ENCODE measurements around the gene ZNF384. TPM values are rescaled to one million over a fixed set of nuclear protein-coding genes. Genes with fewer than 3 reads are reported as not detected.

ZNF384 gene
- total RNA-seq, 1 donor from 2014 or later: 50.6 TPM

GRCh38 chr12:6626654-6627283 lies 62.4 kb downstream of the ZNF384 start:
- H3K4me2 ChIP-seq (ENCODE audit: low read length): no peak overlapping the region
- H3K9me3 ChIP-seq (ENCODE audit: insufficient read depth, low read depth, low read length): no peaks in the 10 kb centered on the region
- no peaks in the 10 kb centered on the region for H3K79me2 ChIP-seq (ENCODE audit: insufficient read depth, low read length)
- H3K9me3 Mint-ChIP-seq (ENCODE audit: unreplicated experiment): no peaks in the 10 kb centered on the region
- no peaks in the 10 kb centered on the region for H3K36me3 Mint-ChIP-seq (ENCODE audit: low read depth, unreplicated experiment)
- no peak overlapping the region for H3K4me3 ChIP-seq (ENCODE audit: insufficient read depth, low read depth, low read length)
- no peak for DNase-seq (ENCODE audit: low read depth)
- H3K27me3 ChIP-seq (ENCODE audit: insufficient read depth, low read length): no peaks in the 10 kb centered on the region
- no peaks in the 10 kb centered on the region for H4K20me1 ChIP-seq (ENCODE audit: insufficient read depth, low read length)
- TF ChIP-seq EZH2 (IDR thresholded peaks at IDR 0.05; ENCODE audit: insufficient read depth, low read length) (no peak), CTCF (IDR thresholded peaks at IDR 0.05; ENCODE audit: insufficient read depth, low read depth, low read length) (no peak)
- no peak overlapping the region for H3K27ac ChIP-seq (ENCODE audit: low read depth, low read length)
- H3K36me3 ChIP-seq (ENCODE audit: insufficient read depth, low read length): no peaks in the 10 kb centered on the region
- H3K4me3 Mint-ChIP-seq (ENCODE audit: unreplicated experiment): no peak overlapping the region
- no peaks in the 10 kb centered on the region for H3K27me3 Mint-ChIP-seq (ENCODE audit: low read depth, unreplicated experiment)
- no peak overlapping the region for H3K27ac Mint-ChIP-seq (ENCODE audit: unreplicated experiment)
- H3K4me1 Mint-ChIP-seq (ENCODE audit: low read depth, unreplicated experiment): no peaks in the 10 kb centered on the region
- no peak overlapping the region for H3K9ac ChIP-seq (ENCODE audit: low read length)
- FAIRE-seq: no peak
- no peaks in the 10 kb centered on the region for H3K4me1 ChIP-seq (ENCODE audit: insufficient read depth, low read length)
- H2AFZ ChIP-seq (ENCODE audit: low read depth, low read length): no peak overlapping the region

DNA sequence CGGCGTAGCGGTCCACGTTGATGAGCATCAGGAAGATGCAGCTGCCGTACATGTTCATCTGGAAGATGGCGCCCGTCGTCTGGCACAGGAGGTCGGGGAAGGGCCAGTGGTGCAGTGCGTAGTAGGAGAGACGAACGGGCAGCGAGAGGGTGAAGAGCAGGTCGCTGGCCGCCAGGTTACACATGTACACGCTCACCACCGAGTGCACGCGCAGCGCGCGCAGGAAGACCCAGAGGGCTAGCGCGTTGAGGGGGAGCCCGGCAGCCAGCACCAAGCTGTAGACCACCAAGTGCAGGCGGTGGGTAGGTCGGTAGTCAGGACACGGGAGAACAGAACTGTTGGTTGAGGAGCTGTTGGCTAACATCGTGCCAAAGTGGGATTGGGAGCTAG lies 68.3 kb downstream of the ZNF384 start:
- Mint-ChIP-seq H3K4me3 (ENCODE audit: unreplicated experiment) (peak overlapping the region; percentile 5), H3K36me3 (ENCODE audit: low read depth, unreplicated experiment) (no peaks in the 10 kb centered on the region), H3K9me3 (ENCODE audit: unreplicated experiment) (no peaks in the 10 kb centered on the region), H3K27me3 (ENCODE audit: low read depth, unreplicated experiment) (peaks cover 10% of the 10 kb centered on the region), H3K27ac (ENCODE audit: unreplicated experiment) (no peak overlapping the region), H3K4me1 (ENCODE audit: low read depth, unreplicated experiment) (peaks cover 1% of the 10 kb centered on the region)
- no peaks in the 10 kb centered on the region for H3K79me2 ChIP-seq (ENCODE audit: insufficient read depth, low read length)
- DNase-seq (ENCODE audit: low read depth) (no peak), FAIRE-seq (no peak)
- H3K9me3 ChIP-seq (ENCODE audit: insufficient read depth, low read depth, low read length): no peaks in the 10 kb centered on the region
- peak overlapping the region; percentile 96 for H2AFZ ChIP-seq (ENCODE audit: low read depth, low read length)
- H3K9ac ChIP-seq (ENCODE audit: low read length): no peak overlapping the region
- H3K27ac ChIP-seq (ENCODE audit: low read depth, low read length): no peak overlapping the region
- peak; percentile 15 for TF ChIP-seq EZH2 (IDR thresholded peaks at IDR 0.05; ENCODE audit: insufficient read depth, low read length)
- TF ChIP-seq CTCF (IDR thresholded peaks at IDR 0.05; ENCODE audit: insufficient read depth, low read depth, low read length): no peak
- no peaks in the 10 kb centered on the region for H4K20me1 ChIP-seq (ENCODE audit: insufficient read depth, low read length)
- peak overlapping the region; percentile 71 for H3K4me2 ChIP-seq (ENCODE audit: low read length)
- H3K36me3 ChIP-seq (ENCODE audit: insufficient read depth, low read length): no peaks in the 10 kb centered on the region
- H3K4me1 ChIP-seq (ENCODE audit: insufficient read depth, low read length): no peaks in the 10 kb centered on the region
- no peak overlapping the region for H3K4me3 ChIP-seq (ENCODE audit: insufficient read depth, low read depth, low read length)
- no peaks in the 10 kb centered on the region for H3K27me3 ChIP-seq (ENCODE audit: insufficient read depth, low read length)

DNA sequence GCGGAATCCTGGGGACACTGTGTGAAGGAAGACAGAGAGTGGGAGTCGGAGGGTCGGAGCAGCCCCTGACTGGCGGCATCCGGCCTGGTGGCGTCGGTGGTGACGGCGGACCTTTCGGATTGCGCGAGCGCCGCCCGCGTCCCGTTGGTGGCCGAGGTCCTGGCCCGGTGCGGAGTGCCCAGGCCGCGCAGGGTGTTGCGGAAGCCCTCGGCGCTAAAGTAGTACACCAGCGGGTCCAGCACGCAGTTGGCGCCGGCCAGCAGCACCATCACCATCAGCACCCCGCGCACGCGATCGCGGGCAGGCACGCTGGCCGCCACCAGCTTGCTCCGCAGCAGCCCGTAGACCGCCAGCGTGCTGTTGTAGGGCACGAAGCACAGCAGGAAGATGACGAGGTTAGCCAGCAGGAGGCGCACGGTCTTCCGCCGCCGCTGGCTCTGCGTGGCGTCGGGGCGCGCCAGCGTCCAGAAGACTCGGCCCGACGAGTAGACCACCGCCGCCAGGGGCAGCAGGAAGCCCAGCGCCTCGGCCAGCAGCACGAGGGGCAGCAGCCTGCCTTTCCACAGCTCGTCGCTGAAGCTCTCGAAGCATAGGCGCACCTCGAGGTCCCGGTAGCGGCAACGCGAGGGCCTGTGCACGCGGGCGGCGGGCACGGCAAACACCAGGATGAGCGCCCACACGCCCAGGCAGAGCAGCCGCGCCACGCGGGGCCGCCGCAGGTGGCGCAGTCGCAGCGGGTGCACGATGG lies 68.9 kb downstream of the ZNF384 start:
- no peak overlapping the region for H3K4me3 Mint-ChIP-seq (ENCODE audit: unreplicated experiment)
- H3K27me3 Mint-ChIP-seq (ENCODE audit: low read depth, unreplicated experiment): peaks cover 10% of the 10 kb centered on the region
- Histone ChIP-seq H3K4me3 (ENCODE audit: insufficient read depth, low read depth, low read length) (no peak overlapping the region), H3K79me2 (ENCODE audit: insufficient read depth, low read length) (no peaks in the 10 kb centered on the region), H3K9me3 (ENCODE audit: insufficient read depth, low read depth, low read length) (no peaks in the 10 kb centered on the region), H2AFZ (ENCODE audit: low read depth, low read length) (peak overlapping the region; percentile 96), H3K4me1 (ENCODE audit: insufficient read depth, low read length) (no peaks in the 10 kb centered on the region), H3K4me2 (ENCODE audit: low read length) (peak overlapping the region; percentile 71), H4K20me1 (ENCODE audit: insufficient read depth, low read length) (no peaks in the 10 kb centered on the region), H3K36me3 (ENCODE audit: insufficient read depth, low read length) (no peaks in the 10 kb centered on the region), H3K9ac (ENCODE audit: low read length) (no peak overlapping the region), H3K27me3 (ENCODE audit: insufficient read depth, low read length) (no peaks in the 10 kb centered on the region), H3K27ac (ENCODE audit: low read depth, low read length) (no peak overlapping the region)
- peaks cover 1% of the 10 kb centered on the region for H3K4me1 Mint-ChIP-seq (ENCODE audit: low read depth, unreplicated experiment)
- peak; percentile 36 for TF ChIP-seq CTCF (IDR thresholded peaks at IDR 0.05; ENCODE audit: insufficient read depth, low read depth, low read length)
- TF ChIP-seq EZH2 (IDR thresholded peaks at IDR 0.05; ENCODE audit: insufficient read depth, low read length): peak; percentile 25
- FAIRE-seq (no peak), DNase-seq (ENCODE audit: low read depth) (peak; percentile 21)
- H3K27ac Mint-ChIP-seq (ENCODE audit: unreplicated experiment): no peak overlapping the region
- H3K9me3 Mint-ChIP-seq (ENCODE audit: unreplicated experiment): no peaks in the 10 kb centered on the region
- no peaks in the 10 kb centered on the region for H3K36me3 Mint-ChIP-seq (ENCODE audit: low read depth, unreplicated experiment)

All from astrocyte (in vitro differentiated cells and primary cell).